IMR-90 (cell line): ENCODE data around the gene RRN3. TPM values are rescaled to one million over a fixed set of nuclear protein-coding genes. Genes with fewer than 3 reads are reported as not detected.
A peak's percentile ranks its signal among the peaks of the same experiment; 100 is the strongest.

Experiments
- ATAC-seq: fragments of 200-7000 bp; cut with Tn5 transposase; 2 replicates; pipeline ENCODE4 v1.9.1; 2020; ENCODE audit warnings: low read depth, mild to moderate bottlenecking, moderate library complexity
- BruUV-seq: library from RNA; stranded (reverse); fragments of 400-500 nt; replicated peaks from 2 replicates; lab custom pipeline; 2021; lab: Mats Ljungman, UMichigan
- CTCF ChIA-PET: fragments of 300-600 bp; formaldehyde crosslinking; extraction: SDS; loops from one replicate; lab custom pipeline; 2021; ENCODE audit warnings: antibody characterized with exemption; lab: Yijun Ruan, JAX
- POLR2A ChIA-PET: fragments of 300-600 bp; sonication (Branson Sonifier 250); formaldehyde crosslinking; loops from one replicate; lab custom pipeline; 2022; ENCODE audit warnings: antibody characterized with exemption; ENCODE audit not compliant: unreplicated experiment; lab: Charles Lee
- DNase-seq: peaks from one replicate; pipeline ENCODE4 v3.0.0; 2013
- H2AFZ ChIP-seq: replicated peaks from 2 replicates; pipeline ENCODE3; 2013; ENCODE audit warnings: low read length, mild to moderate bottlenecking; ENCODE audit not compliant: poor library complexity
- H2AK5ac ChIP-seq: 2 replicates; pipeline ENCODE4 v1.6.1; 2013; ENCODE audit warnings: low read depth, low read length, inconsistent platforms
- H2AK9ac ChIP-seq: replicated peaks from 2 replicates; pipeline ENCODE3; 2013; ENCODE audit warnings: mild to moderate bottlenecking, low read depth, low read length, moderate library complexity; ENCODE audit not compliant: poor library complexity
- H2BK120ac ChIP-seq: 2 replicates; pipeline ENCODE4 v1.6.1; 2013; ENCODE audit warnings: low read depth, low read length, inconsistent platforms
- H2BK15ac ChIP-seq: 3 replicates; pipeline ENCODE4 v1.6.1; 2013; ENCODE audit warnings: low read depth, low read length, inconsistent platforms
- H2BK20ac ChIP-seq: 2 replicates; pipeline ENCODE4 v1.6.1; 2013; ENCODE audit warnings: low read depth, mild to moderate bottlenecking, inconsistent platforms, low read length, moderate library complexity
- H2BK5ac ChIP-seq: 2 replicates; pipeline ENCODE4 v1.6.1; 2013; ENCODE audit warnings: mild to moderate bottlenecking, low read depth, low read length, inconsistent platforms; ENCODE audit not compliant: poor library complexity, severe bottlenecking
- H3K14ac ChIP-seq: replicated peaks from 2 replicates; pipeline ENCODE4 v1.6.1; 2013; ENCODE audit warnings: low read depth, low read length, inconsistent platforms
- H3K18ac ChIP-seq: 2 replicates; pipeline ENCODE4 v1.6.1; 2013; ENCODE audit warnings: low read depth, low read length, control low read depth
- H3K23ac ChIP-seq: 2 replicates; pipeline ENCODE4 v1.6.1; 2013; ENCODE audit warnings: low read depth, low read length, inconsistent platforms
- H3K27ac ChIP-seq: 2 replicates; pipeline ENCODE4 v1.5.1; 2013; ENCODE audit warnings: mild to moderate bottlenecking, control low read depth, low read length; ENCODE audit not compliant: insufficient read depth
- H3K27me3 ChIP-seq: 2 replicates; pipeline ENCODE4 v1.6.1; 2013; ENCODE audit warnings: low read length; ENCODE audit not compliant: control insufficient read depth, insufficient read depth
- H3K36me3 ChIP-seq: 2 replicates; pipeline ENCODE4 v1.6.1; 2013; ENCODE audit warnings: low read length, mixed read lengths; ENCODE audit not compliant: control insufficient read depth, insufficient read depth
- H3K4ac ChIP-seq: 2 replicates; pipeline ENCODE4 v1.6.1; 2013; ENCODE audit warnings: low read depth, low read length, inconsistent platforms
- H3K4me1 ChIP-seq: 2 replicates; pipeline ENCODE4 v1.6.1; 2013; ENCODE audit warnings: low read length, mixed read lengths; ENCODE audit not compliant: control insufficient read depth, insufficient read depth
- H3K4me2 ChIP-seq: 2 replicates; pipeline ENCODE4 v1.6.1; 2013; ENCODE audit warnings: low read depth, mild to moderate bottlenecking, control low read depth, low read length, moderate library complexity
- H3K4me3 ChIP-seq: 2 replicates; pipeline ENCODE4 v1.5.1; 2013; ENCODE audit warnings: low read depth, mild to moderate bottlenecking, control low read depth, low read length, moderate library complexity; ENCODE audit not compliant: insufficient read depth
- H3K56ac ChIP-seq: 2 replicates; pipeline ENCODE4 v1.6.1; 2013; ENCODE audit warnings: low read length, inconsistent platforms; ENCODE audit not compliant: insufficient read depth; ENCODE audit errors: extremely low read depth
- H3K79me1 ChIP-seq, 2 experiments: 2 replicates each; pipeline ENCODE4 v1.6.1; 2013; ENCODE audit warnings: low read length in 2 of 2, inconsistent platforms in 1 of 2, low read depth in 1 of 2
- H3K9ac ChIP-seq: 2 replicates; pipeline ENCODE4 v1.6.1; 2013; ENCODE audit warnings: low read depth, low read length, control low read depth
- H3K9me1 ChIP-seq: 2 replicates; pipeline ENCODE4 v1.6.1; 2013; ENCODE audit warnings: low read length, inconsistent platforms; ENCODE audit not compliant: insufficient read depth
- H3K9me3 ChIP-seq: 2 replicates; pipeline ENCODE4 v1.6.1; 2013; ENCODE audit warnings: low read length; ENCODE audit not compliant: control insufficient read depth, insufficient read depth
- H4K20me1 ChIP-seq: 2 replicates; pipeline ENCODE4 v1.6.1; 2013; ENCODE audit warnings: low read length, inconsistent platforms; ENCODE audit not compliant: insufficient read depth
- H4K5ac ChIP-seq: 2 replicates; pipeline ENCODE4 v1.6.1; 2013; ENCODE audit warnings: mild to moderate bottlenecking, low read depth, low read length, control low read depth
- H4K8ac ChIP-seq, 2 experiments: 2 replicates each; pipeline ENCODE4 v1.6.1; 2013; ENCODE audit warnings: low read depth in 2 of 2, low read length in 2 of 2, control low read depth in 1 of 2, inconsistent platforms in 1 of 2
- H4K91ac ChIP-seq: 2 replicates; pipeline ENCODE4 v1.6.1; 2013; ENCODE audit warnings: low read depth, low read length, inconsistent platforms; ENCODE audit not compliant: insufficient read depth
- BHLHE40 ChIP-seq: fragments of 150-350 bp; IDR thresholded peaks from 2 replicates; pipeline ENCODE4 v1.6.1; 2016; ENCODE audit warnings: mild to moderate bottlenecking, low read depth, low read length
- FOS ChIP-seq: fragments of 150-350 bp; IDR thresholded peaks from 2 replicates; pipeline ENCODE4 v1.6.1; 2016; ENCODE audit warnings: low read depth, low read length
- NFE2L2 ChIP-seq: fragments of 150-350 bp; IDR thresholded peaks from 2 replicates; pipeline ENCODE4 v1.6.1; 2016; ENCODE audit warnings: low read depth, mild to moderate bottlenecking, low read length
- POLR2A ChIP-seq: IDR thresholded peaks from 2 replicates; pipeline ENCODE4 v1.6.1; 2012; ENCODE audit warnings: mild to moderate bottlenecking, low read depth, low read length
- RAD21 ChIP-seq: IDR thresholded peaks from 2 replicates; pipeline ENCODE4 v1.6.1; 2012; ENCODE audit warnings: low read length, improper control_type of control experiment
- RCOR1 ChIP-seq: IDR thresholded peaks from 2 replicates; pipeline ENCODE4 v1.6.1; 2012; ENCODE audit warnings: mild to moderate bottlenecking, low read length, improper control_type of control experiment; ENCODE audit not compliant: insufficient replicate concordance
- RFX5 ChIP-seq: IDR thresholded peaks from 2 replicates; pipeline ENCODE4 v1.8.0; 2012; ENCODE audit warnings: low read depth, mild to moderate bottlenecking, low read length, moderate library complexity
- WGBS, 2 experiments: methylation state at CpG; one replicate each; pipeline versions ENCODE4 v1.1.5 to v1.1.7; 2013; ENCODE audit warnings: missing lambda C conversion rate in 2 of 2; ENCODE audit not compliant: insufficient read length in 1 of 2; ENCODE audit errors: extremely low coverage in 2 of 2; 5-methylcytosine and 5-hydroxymethylcytosine counted together
- dilution Hi-C: fragments of 300-500 bp; cut with HindIII; formaldehyde crosslinking; loops from one replicate; pipeline ENCODE4 v1.14.3; 2018; ENCODE audit warnings: low sequenced_read_pairs; ENCODE audit not compliant: unreplicated experiment
- in situ Hi-C: fragments of 300-500 bp; cut with MboI; formaldehyde crosslinking; loops from 3 replicates; pipeline ENCODE4 v1.14.3; 2019; ENCODE audit warnings: low sequenced_read_pairs, inconsistent platforms, mixed read lengths
- intact Hi-C: fragments of 100-400 bp; cut with micrococcal nuclease; formaldehyde crosslinking; loops from 2 replicates; pipeline ENCODE4 v1.10.0; 2022
- polyA plus RNA-seq, 3 experiments: library from polyadenylated mRNA; depleted of rRNA; stranded (reverse); fragments of >200 nt; gene quantifications; 2 replicates each; pipeline ENCODE4 v1.2.3, GENCODE V29; 2012; ENCODE audit warnings: low replicate concordance in 1 of 3
- total RNA-seq: library from RNA; depleted of rRNA; stranded (reverse); fragments of >200 nt; gene quantifications from 2 replicates; pipeline ENCODE4 v1.2.3, GENCODE V29; 2012
- TF ChIP-seq, protein P1 (sequence below): fragments of 150-350 bp; IDR thresholded peaks from 2 replicates; pipeline ENCODE4 v1.6.1; 2017; ENCODE audit warnings: mild to moderate bottlenecking, antibody characterized with exemption, low read length, low read depth
- TF ChIP-seq, protein P2 (sequence below): conservative IDR thresholded peaks from 2 replicates; pipeline ENCODE4 v1.5.1; 2012; ENCODE audit warnings: mild to moderate bottlenecking, low read depth, low read length, improper control_type of control experiment

RRN3 gene
- total and polyA plus RNA-seq, 2 of the 4 experiments (the other 2 are of a cell fraction) = 22.1 to 47.7 TPM

DNA sequence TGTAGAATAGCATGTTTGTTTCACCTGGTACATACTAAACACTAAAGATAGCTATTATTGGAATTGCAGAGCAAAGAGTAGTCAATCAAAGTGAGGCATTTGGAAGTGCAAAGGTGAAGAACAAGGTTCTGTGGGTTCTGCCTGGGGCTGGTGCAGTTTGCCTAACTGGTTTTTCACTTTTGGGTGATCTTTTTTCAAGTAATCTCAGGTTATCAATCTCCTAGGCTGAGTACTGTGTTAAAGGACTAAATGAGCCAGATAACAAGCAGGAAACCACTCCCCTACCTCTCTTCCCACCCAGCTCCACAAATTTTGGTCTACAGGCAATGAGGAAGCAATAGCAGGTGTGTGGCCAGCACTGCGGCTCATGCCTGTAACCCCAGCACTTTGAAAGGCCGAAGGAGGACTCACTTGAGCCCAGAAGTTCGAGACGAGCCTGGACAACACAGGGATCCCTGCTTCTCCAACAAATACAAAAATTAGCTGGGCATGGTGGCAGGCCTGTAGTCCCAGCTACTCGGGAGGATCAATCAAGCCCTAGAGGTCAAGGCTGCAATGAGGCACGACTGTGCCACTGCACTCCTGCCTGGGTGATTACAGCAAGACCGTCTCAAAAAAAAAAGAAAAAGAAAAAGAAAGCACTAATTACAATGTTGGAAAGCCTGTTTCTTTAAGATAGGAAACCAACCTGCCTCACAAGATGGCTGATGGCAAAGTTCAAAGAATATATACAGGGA, 36.2 kb downstream of the RRN3 start (continued):
- no peak for TF ChIP-seq RCOR1

- H4K8ac ChIP-seq = peak overlapping the region; percentile 59 to 83; a peak in 3 of 4 replicates
- no TSS peak for BruUV-seq
- peak overlapping the region; percentile 65 for H3K4ac ChIP-seq
- ChIA-PET POLR2A (no interaction called here), CTCF (no interaction called here)
- H3K56ac ChIP-seq = peak overlapping the region; percentile 65; the same call in 1 of the 2 replicates
- peaks cover 22 to 48% of the 10 kb centered on the region in 2 experiments for H3K79me1 ChIP-seq
- H3K4me1 ChIP-seq = peaks cover 5% of the 10 kb centered on the region; the same call in 1 of the 2 replicates
- peak overlapping the region; percentile 29 for H2BK5ac ChIP-seq
- H2BK120ac ChIP-seq = no peak overlapping the region
- peak overlapping the region; percentile 94 for H2AFZ ChIP-seq
- H2AK9ac ChIP-seq = peak overlapping the region; percentile 98
- H3K9me1 ChIP-seq = peaks cover 5% of the 10 kb centered on the region
- TF ChIP-seq RFX5 = no peak
- TF ChIP-seq NFE2L2 = no peak
- peak; percentile 43; the same call in 1 of the 2 replicates for TF ChIP-seq POLR2A
- peak; percentile 74 for TF ChIP-seq BHLHE40
- TF ChIP-seq RCOR1 = no peak
- no peak for TF ChIP-seq FOS
- no peak for TF ChIP-seq RAD21
- TF ChIP-seq, protein P1, sequence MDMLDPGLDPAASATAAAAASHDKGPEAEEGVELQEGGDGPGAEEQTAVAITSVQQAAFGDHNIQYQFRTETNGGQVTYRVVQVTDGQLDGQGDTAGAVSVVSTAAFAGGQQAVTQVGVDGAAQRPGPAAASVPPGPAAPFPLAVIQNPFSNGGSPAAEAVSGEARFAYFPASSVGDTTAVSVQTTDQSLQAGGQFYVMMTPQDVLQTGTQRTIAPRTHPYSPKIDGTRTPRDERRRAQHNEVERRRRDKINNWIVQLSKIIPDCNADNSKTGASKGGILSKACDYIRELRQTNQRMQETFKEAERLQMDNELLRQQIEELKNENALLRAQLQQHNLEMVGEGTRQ = no peak
- TF ChIP-seq, protein P2, sequence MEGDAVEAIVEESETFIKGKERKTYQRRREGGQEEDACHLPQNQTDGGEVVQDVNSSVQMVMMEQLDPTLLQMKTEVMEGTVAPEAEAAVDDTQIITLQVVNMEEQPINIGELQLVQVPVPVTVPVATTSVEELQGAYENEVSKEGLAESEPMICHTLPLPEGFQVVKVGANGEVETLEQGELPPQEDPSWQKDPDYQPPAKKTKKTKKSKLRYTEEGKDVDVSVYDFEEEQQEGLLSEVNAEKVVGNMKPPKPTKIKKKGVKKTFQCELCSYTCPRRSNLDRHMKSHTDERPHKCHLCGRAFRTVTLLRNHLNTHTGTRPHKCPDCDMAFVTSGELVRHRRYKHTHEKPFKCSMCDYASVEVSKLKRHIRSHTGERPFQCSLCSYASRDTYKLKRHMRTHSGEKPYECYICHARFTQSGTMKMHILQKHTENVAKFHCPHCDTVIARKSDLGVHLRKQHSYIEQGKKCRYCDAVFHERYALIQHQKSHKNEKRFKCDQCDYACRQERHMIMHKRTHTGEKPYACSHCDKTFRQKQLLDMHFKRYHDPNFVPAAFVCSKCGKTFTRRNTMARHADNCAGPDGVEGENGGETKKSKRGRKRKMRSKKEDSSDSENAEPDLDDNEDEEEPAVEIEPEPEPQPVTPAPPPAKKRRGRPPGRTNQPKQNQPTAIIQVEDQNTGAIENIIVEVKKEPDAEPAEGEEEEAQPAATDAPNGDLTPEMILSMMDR = 0 out of 2 replicates have a peak, but pooled peaks have one; percentile 7
- WGBS, 2 experiments = 0% methylated on average over 13 of the region's 81 CpGs; no CpG with 5 or more reads in 1 of the 2 experiments
- no peak overlapping the region for H2BK20ac ChIP-seq
- peak overlapping the region; percentile 55 for H3K27ac ChIP-seq
- H3K4me2 ChIP-seq = peak overlapping the region; percentile 94
- peaks cover 8% of the 10 kb centered on the region for H3K36me3 ChIP-seq
- H3K18ac ChIP-seq = 0 out of 2 replicates have a peak overlapping the region, but pooled peaks have one; percentile 18
- peak overlapping the region; percentile 44 for H4K5ac ChIP-seq
- H2BK15ac ChIP-seq = no peak overlapping the region
- H3K23ac ChIP-seq = peak overlapping the region; percentile 90; the same call in 1 of the 2 replicates
- ATAC-seq = peak; percentile 62
- dilution Hi-C loops (no loop called here), in situ Hi-C loops (no loop called here), intact Hi-C loops (loop anchor here (1.0 kb wide), 1 partner anchor 39 kb away; the partner anchor contains the start of gene RRN3)
- H3K14ac ChIP-seq = peak overlapping the region; percentile 85
- peak overlapping the region; percentile 70 for H3K4me3 ChIP-seq
- DNase-seq = peak; percentile 23
- H3K9ac ChIP-seq = peak overlapping the region; percentile 86
- H2AK5ac ChIP-seq = peak overlapping the region; percentile 71
- H4K20me1 ChIP-seq = peaks cover 5% of the 10 kb centered on the region
- no peaks in the 10 kb centered on the region for H3K27me3 ChIP-seq
- H3K9me3 ChIP-seq = no peaks in the 10 kb centered on the region
- peak overlapping the region; percentile 15; the same call in 1 of the 2 replicates for H4K91ac ChIP-seq
Measured at GRCh38 chr16:15055141-15056053, 38.7 kb downstream of the RRN3 start.
